NCI-H1092 (cell line): ENCODE data around the gene CCDC127.
A peak's percentile ranks its signal among the peaks of the same experiment; 100 is the strongest.

Source experiments
- DNase-seq: peaks from one replicate; lab custom pipeline; 2025; lab: John Stamatoyannopoulos, UW

The CCDC127 gene

GRCh38 chr5:189976-190365 lies 28.0 kb downstream of the CCDC127 start:
- no peak for DNase-seq

DNA sequence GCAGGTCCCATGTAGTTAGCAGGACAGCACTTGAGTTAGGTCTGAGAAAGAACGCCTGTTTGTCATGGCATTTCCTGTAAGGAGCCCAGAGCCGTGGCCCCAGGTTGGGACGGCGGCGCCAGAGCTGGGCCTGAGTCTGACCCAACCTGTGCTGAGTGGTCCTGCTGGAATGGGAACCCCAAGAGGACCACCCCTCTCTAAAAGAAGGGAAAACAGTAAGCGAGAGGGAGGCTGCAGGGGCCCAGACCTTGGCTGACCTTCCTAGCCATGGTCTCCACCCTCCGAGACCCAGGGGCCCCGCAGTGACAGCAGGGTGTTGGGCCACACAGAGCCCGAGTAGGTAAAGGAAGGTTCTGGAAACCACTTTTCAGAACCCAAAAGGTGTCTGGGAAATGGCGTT lies 28.5 kb downstream of the CCDC127 start:
- no peak for DNase-seq

GRCh38 chr5:188488-189481 lies 29.2 kb downstream of the CCDC127 start:
- DNase-seq: peak; percentile 87

DNA sequence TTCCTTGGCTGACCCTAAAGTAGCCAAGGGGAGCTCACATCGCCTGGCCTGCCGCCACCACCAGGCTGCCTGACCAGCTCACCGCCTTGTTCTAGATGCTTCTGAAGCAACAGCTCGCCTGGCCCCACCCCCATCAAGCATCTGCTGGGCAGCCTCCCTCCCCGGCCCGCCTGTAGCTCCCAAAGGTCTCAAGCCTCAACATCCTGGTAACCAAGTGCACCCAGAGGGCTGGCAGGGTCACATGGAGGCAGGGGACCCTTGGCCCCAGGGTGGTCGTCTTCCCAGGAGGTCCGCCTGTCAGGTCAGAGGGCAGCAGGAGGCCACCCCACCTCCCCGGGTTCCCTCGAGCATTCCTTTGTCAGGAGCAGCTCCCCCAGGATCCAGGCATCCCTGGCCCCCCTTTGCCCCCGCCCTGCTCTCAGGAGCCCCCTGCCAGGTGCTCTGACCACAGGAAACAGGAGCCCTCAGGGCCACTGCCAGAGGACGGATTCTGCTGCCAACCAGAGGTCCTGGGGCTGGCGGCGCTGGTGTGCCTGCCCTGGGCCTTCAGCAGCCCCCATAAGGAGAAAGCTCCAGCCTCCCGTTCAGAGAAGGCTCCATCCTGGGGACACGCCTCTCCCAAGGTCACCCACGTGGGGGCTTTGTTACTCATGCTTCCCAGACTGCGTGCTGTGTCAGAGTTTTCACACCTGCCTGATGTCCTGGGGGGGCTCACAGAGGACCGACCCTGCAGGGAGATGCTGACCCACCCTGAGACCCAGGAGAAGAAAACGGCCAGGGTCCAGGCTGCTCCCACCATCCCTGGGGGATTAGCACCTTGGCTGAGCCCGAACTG lies 30.1 kb downstream of the CCDC127 start:
- DNase-seq: no peak

DNA sequence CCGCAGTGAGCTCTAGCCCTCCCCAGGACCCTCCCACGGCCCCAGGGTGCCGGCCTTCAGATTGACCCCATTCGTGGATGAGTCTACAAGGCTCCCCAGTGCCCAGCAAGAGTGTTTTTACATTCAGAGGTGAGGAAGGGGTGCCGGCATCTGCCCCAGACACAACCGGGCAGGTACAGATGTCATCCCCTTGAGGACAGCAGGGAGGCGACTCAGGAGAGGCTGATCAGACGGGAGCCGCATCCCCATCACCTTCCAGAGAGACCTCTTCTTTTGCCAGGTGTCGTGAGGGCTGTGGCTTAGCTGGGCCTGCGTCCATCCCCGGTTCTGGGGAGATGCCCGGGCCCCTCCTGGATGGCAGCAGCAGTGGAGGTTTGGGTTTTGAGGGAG lies 30.9 kb downstream of the CCDC127 start:
- DNase-seq: no peak

DNA sequence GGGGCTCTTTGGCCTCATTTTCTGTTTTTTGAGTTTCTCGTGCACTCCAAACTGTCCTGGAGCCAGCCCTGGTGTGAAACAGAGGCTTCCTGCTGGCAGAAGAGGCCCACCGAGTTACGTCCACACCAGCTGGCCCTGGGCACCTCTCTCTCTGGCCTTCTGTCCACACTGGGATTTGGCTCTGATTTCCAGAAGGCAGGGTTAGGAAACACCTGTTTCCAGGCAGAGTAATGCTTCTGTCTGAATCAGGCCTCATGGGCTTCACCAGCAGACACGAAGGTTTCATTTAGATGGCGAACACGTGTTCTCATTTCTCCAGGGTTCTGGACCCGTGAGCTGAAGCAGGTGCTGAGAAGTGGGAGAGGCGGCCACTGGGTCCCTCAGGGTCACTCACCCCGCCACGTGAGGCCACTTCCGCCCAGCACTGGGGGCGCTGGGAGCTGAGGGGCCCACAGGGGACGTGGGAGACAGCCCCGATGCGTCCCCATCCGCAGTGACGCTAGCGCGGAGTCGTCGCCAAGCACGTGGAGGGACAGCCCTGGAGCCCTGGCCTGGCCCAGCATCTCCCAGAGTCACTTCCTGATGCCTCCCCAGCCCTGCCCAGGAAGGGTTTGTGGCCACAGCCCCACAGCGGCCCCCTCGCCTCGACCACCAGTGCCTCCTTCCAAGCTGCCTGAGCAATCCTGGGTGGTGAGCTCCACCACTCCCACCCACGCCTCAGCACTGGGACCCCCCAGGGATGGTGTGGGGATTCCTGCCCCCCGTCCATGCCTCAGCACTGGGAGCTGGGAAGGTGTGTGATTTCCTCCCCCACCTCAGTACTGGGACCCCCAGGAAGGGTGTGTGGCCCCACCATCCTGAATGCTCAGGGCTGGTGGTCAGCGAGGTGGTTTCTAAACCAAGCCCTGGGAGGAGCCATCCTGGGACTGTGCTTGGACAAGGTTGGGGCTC lies 31.6 kb downstream of the CCDC127 start:
- no peak for DNase-seq

DNA sequence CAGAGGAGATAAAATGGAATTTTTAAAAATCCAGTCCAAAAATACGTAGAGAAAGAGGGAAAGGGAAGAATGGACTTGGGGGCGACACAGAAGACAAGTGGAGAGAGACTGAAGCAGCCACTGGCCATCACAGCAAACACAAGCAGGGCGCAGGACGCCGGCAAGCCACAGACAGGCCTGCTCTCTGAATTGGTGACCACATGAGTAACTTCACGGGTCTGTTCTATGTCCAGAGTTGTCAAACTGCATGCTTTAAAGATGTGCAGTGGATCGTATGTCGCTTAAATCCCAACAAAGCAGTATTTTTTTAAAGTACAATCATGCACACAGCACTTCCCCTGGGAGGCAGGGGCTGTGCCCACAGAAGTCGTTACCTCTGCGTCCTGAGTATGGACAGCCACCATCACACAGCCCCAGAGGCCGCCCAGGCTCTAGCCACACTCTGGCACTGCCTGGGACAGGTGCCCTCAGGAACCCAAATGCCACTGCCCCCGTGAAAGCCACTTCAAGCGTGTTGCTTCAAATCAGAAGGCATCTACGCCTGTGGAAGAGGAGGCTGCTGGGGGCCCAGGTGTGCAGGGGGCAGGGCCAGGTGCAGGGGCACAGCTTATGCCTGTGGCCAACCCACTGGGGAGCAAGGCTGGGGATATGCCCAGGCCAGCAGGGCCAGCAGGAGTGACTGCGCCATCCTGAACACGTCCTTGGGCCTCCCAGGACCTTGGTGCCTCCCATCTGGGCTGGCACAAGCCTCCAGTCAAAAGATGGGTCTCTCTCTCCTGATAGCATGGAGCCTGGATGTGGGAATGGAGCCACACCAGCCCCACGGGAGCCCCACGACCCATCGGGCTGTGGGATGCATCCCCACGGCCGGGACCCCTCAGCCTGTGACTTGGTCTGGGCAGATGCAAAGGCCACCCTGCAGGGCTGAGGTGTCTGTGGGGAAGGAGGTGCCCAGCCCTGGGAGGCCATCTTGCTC lies 32.6 kb downstream of the CCDC127 start:
- no peak for DNase-seq

- DNase-seq: no peak
These were observed 33.5 kb downstream of the CCDC127 start for GRCh38 chr5:184471-184870.

DNA sequence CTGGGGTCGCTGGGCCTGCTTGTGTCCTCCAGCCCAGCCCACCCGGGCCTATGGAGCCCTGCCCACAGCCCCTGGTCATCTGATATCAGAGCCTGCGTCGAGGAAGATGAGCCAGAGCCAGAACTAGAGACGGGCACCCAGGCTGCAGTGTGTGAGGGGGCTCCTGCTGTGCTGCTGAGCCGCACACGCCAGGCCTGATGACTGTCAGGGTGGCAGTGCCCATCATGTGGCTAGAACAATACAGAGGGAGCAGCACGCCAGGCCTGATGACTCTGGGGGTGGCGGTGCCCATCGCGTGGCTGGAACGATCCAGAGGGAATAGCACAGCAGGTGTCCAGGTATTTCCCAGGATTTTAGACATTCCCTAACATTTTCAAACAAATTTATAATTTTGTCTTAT lies 35.8 kb downstream of the CCDC127 start:
- DNase-seq: no peak

- DNase-seq: no peak
These were observed 36.4 kb downstream of the CCDC127 start for GRCh38 chr5:181566-181965.

DNA sequence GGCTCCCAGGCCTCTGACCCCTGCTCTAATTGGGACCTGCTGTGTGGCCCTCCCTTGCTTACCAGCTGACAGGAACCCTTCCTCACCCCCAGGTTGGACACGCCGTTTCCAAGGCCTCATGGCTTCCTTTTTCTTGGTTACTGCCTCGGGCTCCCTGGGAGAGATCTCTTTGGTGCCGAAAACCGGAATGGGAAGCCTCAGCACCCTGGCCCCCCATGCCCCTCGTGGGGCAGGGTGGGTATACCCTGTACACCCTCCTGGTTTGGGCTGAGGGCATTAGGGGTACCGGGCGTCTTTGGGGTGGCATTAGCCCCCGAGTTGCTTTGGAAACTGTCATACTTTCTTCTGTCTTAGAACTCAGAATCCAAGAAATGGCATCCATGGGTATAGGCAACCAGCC lies 36.8 kb downstream of the CCDC127 start:
- DNase-seq: no peak

GRCh38 chr5:180286-180918 lies 37.6 kb downstream of the CCDC127 start:
- no peak for DNase-seq

GRCh38 chr5:179401-179800 lies 38.6 kb downstream of the CCDC127 start:
- DNase-seq: no peak

GRCh38 chr5:178110-178509 lies 39.8 kb downstream of the CCDC127 start:
- DNase-seq: no peak

GRCh38 chr5:176296-176823 lies 41.6 kb downstream of the CCDC127 start:
- no peak for DNase-seq

DNA sequence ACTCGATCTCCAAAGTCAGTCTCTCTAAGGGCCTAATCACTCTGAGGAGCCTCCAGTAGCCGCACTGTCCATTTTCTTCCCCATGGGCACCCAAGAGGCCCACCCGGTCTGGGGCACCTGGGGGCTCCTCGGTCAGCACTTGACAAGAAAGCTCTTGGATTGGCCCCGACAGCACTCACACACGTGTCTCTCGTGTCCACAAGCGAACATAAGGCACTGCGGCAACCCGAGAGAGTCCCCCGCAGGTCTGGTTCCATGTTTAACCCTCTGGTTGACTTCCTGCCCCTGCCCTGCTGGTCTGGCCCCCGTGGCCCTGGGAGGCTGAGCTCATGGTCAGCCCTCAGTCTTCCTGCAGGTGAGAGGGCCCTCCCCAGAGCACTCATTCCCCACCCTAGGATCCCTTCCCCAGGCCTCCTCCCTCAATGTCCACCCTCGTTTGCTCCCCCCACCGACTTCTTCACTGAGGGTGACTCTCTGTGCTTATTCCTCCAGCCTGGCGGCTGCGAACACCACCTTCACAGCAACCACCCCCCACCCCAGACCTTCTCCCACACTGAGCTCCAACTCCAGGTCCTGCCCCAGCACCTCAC lies 43.0 kb downstream of the CCDC127 start:
- no peak for DNase-seq

GRCh38 chr5:174291-174600 lies 43.7 kb downstream of the CCDC127 start:
- DNase-seq: no peak

- DNase-seq: no peak
These were observed 44.3 kb downstream of the CCDC127 start for GRCh38 chr5:173392-174290.

- no peak for DNase-seq
These were observed 45.1 kb downstream of the CCDC127 start for GRCh38 chr5:172841-173251.
